IPS-18a (cell line): ENCODE results near the gene PRAMEF4.
"Not testable (repeated sequence)": the region's sequence is repeated elsewhere in the genome, so short reads cannot be mapped to it uniquely, and the experiment has no call there.

ENCODE experiments used
- H3K27ac ChIP-seq: one replicate; pipeline ENCODE4 v1.5.1; 2013; ENCODE audit warnings: low read length
- H3K27me3 ChIP-seq: one replicate; pipeline ENCODE4 v1.6.1; 2013; ENCODE audit warnings: mild to moderate bottlenecking, low read length; ENCODE audit not compliant: control insufficient read depth, insufficient read depth
- H3K36me3 ChIP-seq: one replicate; pipeline ENCODE4 v1.6.1; 2013; ENCODE audit warnings: low read depth, low read length; ENCODE audit not compliant: control insufficient read depth
- H3K4me1 ChIP-seq: one replicate; pipeline ENCODE4 v1.6.1; 2013; ENCODE audit warnings: low read depth, low read length; ENCODE audit not compliant: control insufficient read depth
- H3K4me3 ChIP-seq: one replicate; pipeline ENCODE4 v1.5.1; 2013; ENCODE audit warnings: low read length
- H3K9ac ChIP-seq: one replicate; pipeline ENCODE4 v1.6.1; 2013; ENCODE audit warnings: mild to moderate bottlenecking, low read length, moderate library complexity
- H3K9me3 ChIP-seq: one replicate; pipeline ENCODE4 v1.6.1; 2013; ENCODE audit warnings: low read depth, low read length; ENCODE audit not compliant: control insufficient read depth

The PRAMEF4 gene

DNA sequence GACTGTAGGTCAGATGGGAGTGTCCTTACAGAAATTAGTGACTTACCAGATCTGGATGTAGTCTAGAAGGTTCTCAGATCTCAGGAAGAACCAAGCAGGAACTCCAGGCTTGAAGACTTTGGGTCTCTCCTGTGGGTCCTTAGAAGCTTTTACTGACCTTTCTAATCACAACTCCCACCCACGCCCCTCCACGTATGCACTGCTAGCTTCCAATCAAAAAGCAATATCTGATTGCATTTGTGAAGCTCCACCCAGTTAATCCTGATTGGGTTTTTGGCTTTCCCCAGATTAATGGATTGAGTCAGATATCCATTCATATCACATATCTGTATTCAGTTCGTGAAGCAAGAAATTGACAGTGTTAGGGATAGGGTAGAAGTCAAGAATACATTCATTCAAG, at the start of gene PRAMEF4:
Gene PRAMEF4, minus strand, starts transcription at position 101 of the 400 bp plus-strand sequence. CDS start 2,807 bp downstream, outside the sequence.
- H3K36me3 ChIP-seq, H3K27ac ChIP-seq, H3K9me3 ChIP-seq, H3K4me1 ChIP-seq, H3K4me3 ChIP-seq, H3K27me3 ChIP-seq, H3K9ac ChIP-seq: not testable (repeated sequence)

DNA sequence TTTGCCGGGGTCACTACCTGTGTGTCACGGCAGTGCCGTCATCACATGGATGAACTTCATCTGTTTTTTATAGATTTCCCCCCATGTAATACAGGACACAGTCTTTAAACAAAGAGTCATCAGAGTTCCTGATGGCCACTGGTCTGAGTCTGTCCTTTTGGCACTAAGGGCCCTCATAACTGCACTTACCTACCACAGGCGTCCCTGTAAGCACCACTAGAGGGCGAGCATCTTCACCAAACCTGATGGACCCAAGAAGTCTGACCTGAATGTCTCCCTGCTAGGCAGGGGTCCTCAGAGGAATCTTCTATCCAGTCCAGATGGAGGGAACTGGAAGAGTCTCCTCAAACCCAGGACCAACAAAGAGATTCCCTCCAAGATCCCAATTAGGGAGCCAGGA, 38.4 kb upstream of the PRAMEF4 start:
- H3K4me3 ChIP-seq, H3K4me1 ChIP-seq, H3K9ac ChIP-seq, H3K27ac ChIP-seq, H3K9me3 ChIP-seq, H3K36me3 ChIP-seq, H3K27me3 ChIP-seq: not testable (repeated sequence)

DNA sequence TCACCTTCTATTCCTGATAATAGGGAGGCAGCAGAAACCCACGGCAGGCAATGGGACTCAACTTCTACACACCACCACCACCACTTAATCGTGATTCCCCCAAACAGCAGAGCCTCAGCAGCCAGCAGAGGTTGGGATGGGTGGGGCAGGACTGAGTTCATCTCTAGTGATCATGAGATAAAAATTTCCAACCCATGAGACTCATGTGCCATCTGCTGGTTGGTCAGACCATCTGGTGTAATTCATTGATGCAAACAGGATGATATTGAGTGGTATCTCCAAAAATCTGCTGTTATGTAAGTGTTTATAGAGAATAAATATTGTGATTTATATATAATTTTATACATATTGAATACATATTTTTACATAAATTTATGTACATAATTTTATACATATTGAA, 35.7 kb upstream of the PRAMEF4 start:
- H3K9ac ChIP-seq, H3K27me3 ChIP-seq, H3K36me3 ChIP-seq, H3K9me3 ChIP-seq, H3K4me1 ChIP-seq, H3K4me3 ChIP-seq, H3K27ac ChIP-seq: not testable (repeated sequence)

DNA sequence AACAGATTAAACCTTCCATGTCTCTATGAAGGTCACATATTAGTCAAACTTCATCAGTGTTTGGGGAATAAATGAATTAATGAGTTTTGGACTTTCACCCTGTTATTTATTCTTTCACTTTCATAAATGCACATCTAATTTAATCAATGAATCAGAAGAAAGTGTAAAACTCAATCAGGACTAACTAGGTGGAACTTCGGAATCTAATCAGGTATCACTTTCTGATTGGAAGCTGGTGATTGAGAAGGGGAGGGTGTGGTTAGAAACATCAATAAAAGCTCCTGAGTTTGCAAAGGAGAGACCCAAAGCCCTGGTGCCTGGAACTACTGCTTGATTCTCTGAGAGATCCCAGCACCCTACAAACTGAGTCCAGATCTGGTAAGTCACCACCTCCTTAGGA, 30.3 kb upstream of the PRAMEF4 start, which contains the start of gene PRAMEF7:
Gene PRAMEF7, plus strand, starts transcription at position 301 of the 400 bp plus-strand sequence. CDS start 1,083 bp downstream, outside the sequence.
- H3K9ac ChIP-seq, H3K36me3 ChIP-seq, H3K9me3 ChIP-seq, H3K4me1 ChIP-seq, H3K4me3 ChIP-seq, H3K27me3 ChIP-seq, H3K27ac ChIP-seq: not testable (repeated sequence)

DNA sequence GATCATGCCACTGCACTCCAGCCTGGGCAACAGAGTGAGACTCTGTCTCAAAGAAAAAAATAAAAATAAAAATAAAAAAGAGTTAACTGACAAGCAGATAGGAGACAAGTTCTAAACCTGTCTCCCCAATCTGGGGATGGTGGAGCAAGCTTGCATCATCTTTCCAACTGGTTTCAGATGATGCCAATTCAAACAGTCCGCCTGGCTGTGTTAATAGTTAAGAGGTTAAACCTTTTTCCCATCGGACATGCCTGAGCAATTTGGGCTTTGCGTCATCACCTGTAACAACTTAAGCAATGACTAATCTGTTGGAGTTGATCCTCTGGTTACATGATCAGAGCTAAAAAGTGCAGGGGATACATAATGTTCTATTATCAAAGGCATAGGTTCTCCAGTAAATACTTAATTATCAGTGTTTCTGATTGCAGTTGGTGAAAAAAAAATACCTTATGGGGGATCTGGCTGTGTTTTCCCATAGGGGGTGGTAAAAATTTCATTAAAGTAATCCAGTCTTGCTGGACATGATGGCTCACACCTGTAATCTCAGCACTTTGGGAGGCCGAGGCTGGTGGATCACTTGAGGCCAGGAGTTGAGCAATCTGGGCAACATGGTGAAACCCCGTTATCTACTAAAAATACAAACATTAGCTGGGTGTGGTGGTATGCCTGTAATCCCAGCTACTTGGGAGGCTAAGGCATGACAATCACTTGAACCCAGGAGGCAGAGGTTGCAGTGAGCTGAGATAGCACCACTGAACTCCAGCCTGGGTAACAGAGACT, 18.0 kb upstream of the PRAMEF4 start:
- H3K4me3 ChIP-seq, H3K4me1 ChIP-seq, H3K9ac ChIP-seq, H3K27me3 ChIP-seq, H3K9me3 ChIP-seq, H3K27ac ChIP-seq, H3K36me3 ChIP-seq: not testable (repeated sequence)

DNA sequence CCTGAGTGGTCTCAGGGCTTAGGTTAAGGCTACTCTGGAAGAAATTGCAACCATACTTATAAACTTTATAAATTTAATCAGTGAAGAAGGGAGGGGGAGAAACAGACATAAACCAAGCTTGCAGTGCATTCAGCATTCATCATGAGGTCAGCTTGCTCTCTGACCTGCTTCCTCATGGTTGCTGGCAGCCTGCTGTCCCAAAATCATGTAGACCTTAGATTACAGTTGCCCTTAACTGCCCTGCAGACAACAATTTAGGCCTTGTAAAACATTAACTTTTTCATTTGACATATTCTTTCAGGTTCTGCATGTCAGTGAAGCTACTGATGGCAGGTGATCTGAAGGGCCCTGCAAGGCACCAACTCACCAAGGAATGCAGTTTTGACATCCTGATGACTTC, 13.2 kb upstream of the PRAMEF4 start:
- H3K4me1 ChIP-seq, H3K27ac ChIP-seq, H3K9ac ChIP-seq, H3K27me3 ChIP-seq, H3K4me3 ChIP-seq, H3K36me3 ChIP-seq, H3K9me3 ChIP-seq: not testable (repeated sequence)

DNA sequence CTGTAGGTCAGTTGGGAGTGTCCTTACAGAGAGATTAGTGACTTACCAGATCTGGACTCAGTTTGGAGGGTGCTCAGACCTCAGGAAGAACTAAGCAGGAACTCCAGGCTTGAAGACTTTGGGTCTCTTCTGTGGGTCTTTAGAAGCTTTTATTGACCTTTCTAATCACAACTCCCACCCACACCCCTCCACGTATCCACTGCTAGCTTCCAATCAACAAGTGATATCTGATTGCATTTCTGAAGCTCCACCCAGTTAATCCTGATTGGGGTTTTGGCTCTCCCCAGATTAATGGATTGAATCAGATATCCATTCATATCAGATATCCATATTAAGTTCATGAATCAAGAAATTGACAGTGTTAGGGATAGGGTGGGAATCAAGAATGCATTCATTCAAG, 12.2 kb upstream of the PRAMEF4 start, which contains the start of gene PRAMEF10:
Gene PRAMEF10, minus strand, starts transcription at position 101 of the 400 bp plus-strand sequence. CDS start 2,423 bp downstream, outside the sequence.
- not testable (repeated sequence) for H3K4me3 ChIP-seq, H3K9me3 ChIP-seq, H3K36me3 ChIP-seq, H3K9ac ChIP-seq, H3K27ac ChIP-seq, H3K27me3 ChIP-seq, H3K4me1 ChIP-seq

DNA sequence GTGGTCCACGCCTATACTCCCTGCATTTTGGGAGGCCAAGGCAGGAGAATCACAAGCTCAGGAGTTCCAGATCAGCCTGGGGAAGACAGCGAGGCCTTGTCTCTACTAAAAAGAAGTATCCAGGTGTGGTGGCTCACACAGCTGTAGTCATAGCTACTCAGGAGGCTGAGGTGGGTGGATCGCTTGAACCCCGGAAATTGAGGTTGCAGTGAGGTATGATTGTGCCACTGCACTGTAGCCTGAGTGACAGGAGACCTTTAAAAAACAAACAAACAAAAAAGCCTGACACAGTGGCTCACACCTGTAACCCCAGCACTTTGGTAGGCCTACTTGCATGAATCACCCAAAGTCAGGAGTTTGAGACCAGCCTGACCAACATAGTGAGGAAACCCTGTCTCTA, 7.5 kb downstream of the PRAMEF4 start:
- not testable (repeated sequence) for H3K27me3 ChIP-seq, H3K4me3 ChIP-seq, H3K9ac ChIP-seq, H3K27ac ChIP-seq, H3K9me3 ChIP-seq, H3K36me3 ChIP-seq, H3K4me1 ChIP-seq

DNA sequence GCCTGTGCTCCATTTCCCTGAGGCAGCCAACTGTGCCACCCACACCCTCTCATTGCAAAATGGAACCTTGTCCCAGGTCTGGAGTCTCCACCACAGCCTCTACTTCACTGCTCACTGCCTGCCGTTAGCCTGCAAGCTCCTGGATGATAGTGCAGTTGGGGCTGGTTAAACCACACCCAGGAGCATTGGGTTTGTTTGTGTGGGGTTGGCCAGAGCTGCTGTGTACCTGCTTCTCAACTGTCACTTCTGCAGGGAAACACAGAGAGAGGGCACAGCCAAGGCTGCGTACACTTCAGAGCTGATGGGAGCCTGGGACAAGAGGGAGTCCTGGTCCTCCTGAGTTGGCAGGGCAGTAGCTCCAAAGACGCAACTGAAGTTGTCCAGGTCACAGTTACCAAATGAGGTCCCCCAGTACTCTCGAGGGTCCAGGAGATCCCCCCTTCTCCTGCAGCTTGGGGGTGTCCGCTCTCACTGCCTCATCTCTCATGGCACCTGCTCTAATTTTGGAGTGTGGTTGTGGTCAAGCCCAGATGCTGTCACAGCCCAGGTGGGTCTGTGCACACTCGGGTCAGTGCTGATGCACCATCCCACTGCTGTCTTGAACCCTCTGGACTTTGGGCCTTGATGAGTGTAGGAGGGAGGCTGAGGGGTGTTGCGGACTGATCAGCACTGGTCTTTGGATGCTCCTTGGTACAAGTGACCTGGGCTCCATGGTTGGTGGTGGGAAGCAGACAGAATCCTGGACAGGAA, 22.7 kb downstream of the PRAMEF4 start:
- not testable (repeated sequence) for H3K4me3 ChIP-seq, H3K4me1 ChIP-seq, H3K27me3 ChIP-seq, H3K36me3 ChIP-seq, H3K27ac ChIP-seq, H3K9me3 ChIP-seq, H3K9ac ChIP-seq

DNA sequence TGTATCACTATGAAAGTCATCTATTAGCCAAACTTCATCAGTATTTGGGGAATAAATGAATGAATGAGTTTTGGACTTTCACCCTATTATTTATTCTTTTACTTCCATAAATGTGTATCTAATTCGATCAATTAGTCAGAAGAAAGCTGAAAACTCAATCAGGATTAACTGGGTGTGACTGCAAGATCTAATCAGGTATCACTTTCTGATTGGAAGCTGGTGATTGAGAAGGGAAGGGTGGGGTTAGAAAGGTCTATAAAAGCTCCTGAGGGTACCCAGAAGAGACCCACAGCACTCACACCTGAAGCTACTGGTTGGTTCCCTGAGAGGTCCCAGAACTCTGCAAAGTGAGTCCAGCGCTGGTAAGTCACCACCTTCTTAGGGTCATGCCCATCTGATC, 29.2 kb downstream of the PRAMEF4 start, which contains the start of gene PRAMEF2:
Gene PRAMEF2, plus strand, starts transcription at position 301 of the 400 bp plus-strand sequence. CDS start 1,924 bp downstream, outside the sequence.
- H3K9me3 ChIP-seq, H3K4me3 ChIP-seq, H3K36me3 ChIP-seq, H3K27me3 ChIP-seq, H3K9ac ChIP-seq, H3K4me1 ChIP-seq, H3K27ac ChIP-seq: not testable (repeated sequence)

DNA sequence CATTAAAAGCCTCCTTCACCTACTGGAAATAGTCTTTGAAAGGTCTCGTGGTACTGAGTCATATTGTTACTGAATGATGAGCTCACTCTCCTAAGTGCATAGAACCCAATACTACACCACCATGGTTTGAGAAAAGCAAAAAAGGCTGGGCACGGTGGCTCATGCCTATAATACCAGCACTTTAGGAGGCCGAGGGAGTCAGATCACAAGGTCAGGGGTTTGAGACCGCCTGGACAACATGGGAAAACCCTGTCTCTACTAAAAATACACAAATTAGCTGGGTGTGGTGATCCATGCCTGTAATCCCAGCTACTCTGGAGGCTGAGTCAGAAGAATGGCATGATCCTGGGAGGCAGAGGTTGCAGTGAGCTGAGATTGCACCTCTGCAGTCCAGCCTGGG, 34.2 kb downstream of the PRAMEF4 start:
- no peaks in the 10 kb centered on the region for H3K27me3 ChIP-seq
- no peak overlapping the region for H3K9ac ChIP-seq
- no peaks in the 10 kb centered on the region for H3K36me3 ChIP-seq
- H3K4me1 ChIP-seq: no peaks in the 10 kb centered on the region
- H3K4me3 ChIP-seq: no peak overlapping the region
- H3K9me3 ChIP-seq: peaks cover 3% of the 10 kb centered on the region
- H3K27ac ChIP-seq: no peak overlapping the region

DNA sequence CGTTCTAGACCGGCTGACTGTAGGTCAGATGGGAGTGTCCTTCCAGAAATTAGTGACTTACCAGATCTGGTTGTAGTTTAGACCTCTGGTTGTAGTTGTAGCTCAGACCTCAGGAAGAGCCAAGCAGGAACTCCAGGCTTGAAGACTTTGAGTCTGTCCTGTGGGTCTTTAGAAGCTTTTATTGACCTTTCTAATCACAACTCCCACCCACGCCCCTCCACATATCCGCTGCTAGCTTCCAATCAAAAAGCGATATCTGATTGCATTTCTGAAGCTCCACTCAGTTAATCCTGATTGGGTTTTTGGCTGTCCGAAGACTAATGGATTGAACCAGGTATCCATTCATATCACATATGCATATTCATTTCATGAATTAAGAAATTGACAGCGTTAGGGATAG, 37.4 kb downstream of the PRAMEF4 start, which contains the start of gene HNRNPCL1:
Gene HNRNPCL1, minus strand, starts transcription at position 101 of the 400 bp plus-strand sequence. CDS start 431 bp downstream, outside the sequence.
- H3K4me3 ChIP-seq, H3K27me3 ChIP-seq, H3K27ac ChIP-seq, H3K9me3 ChIP-seq, H3K9ac ChIP-seq, H3K36me3 ChIP-seq, H3K4me1 ChIP-seq: not testable (repeated sequence)
